Mesangial cell (primary cell): ENCODE data around the gene ZDHHC1. TPM values are rescaled to one million over a fixed set of nuclear protein-coding genes. Genes with fewer than 3 reads are reported as not detected.

Experiments used
- total RNA-seq: library from RNA; depleted of rRNA; stranded (reverse); fragments of >200 nt; gene quantifications from 2 replicates; pipeline ENCODE4 v1.2.3, GENCODE V29; 2015

ZDHHC1 gene
- 3.6 and 9.6 TPM in 2 replicates for total RNA-seq

DNA sequence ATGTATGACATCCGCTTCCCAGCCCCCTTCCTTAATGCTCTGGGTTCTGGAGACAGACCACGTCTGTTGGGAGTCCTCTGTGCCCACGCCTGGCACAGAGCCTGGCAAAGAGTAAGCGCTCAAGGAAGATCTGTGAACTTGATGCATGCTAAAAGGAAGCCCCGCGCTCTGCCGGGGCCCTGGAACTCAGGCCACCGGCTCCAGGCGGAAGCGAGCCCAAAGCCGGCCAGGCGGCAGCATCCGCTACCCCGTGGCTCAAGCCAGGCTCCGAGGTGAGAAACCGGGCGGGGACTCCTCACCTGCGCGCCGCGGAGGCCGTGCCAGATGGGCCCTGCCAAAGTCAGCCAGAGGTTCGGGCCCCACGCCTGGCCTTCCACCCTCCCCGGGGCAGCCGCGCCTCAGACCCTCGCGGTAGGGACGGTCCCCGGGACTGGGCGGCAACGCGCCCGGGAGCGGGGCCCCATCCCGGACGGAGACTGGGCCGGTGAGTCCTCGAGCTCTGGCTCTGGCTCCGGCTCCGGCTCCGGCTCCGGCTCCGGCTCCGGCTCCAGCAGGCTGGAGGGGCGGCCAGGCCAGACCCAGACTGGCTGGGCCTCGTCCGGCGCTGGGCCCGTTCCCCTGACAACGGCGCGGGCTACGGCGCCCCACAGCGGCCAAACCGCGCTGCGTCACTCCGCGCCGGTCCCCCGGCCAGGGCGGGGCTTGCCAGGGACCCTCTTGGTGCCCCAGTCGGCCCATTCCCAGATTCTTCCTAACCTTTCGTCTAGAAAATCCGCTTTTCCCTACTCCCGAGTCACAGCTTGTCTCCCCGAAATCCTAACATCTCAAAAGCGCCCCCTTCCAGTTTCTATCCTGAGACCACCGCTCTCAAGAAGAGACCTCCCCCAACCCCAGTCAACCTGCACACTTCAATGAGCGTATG, at the start of gene ZDHHC1:
TSS of gene ZDHHC1 (minus strand) at position 606 of the 922 bp plus-strand sequence. CDS start 8,702 bp downstream, outside the sequence.

GRCh38 chr16:67430977-67431774, 14.9 kb upstream of the ZDHHC1 start, which contains the start of gene HSD11B2:
Gene HSD11B2 (plus strand): TSS chr16:67431121. CDS start chr16:67431249, 128 bp downstream.

GRCh38 chr16:67393111-67393787, 23.0 kb downstream of the ZDHHC1 start, which contains the start of gene TPPP3:
Gene TPPP3 (minus strand): TSS chr16:67393498. CDS start chr16:67391111, 2,387 bp downstream.

Other genes starting within 250 kb of the ZDHHC1 start
- 27.7 and 30.3 TPM in 2 replicates for gene NOL3, start 245.9 kb downstream of the ZDHHC1 start, total RNA-seq
- 6.2 and 16.0 TPM in 2 replicates for gene MATCAP1, start 232.5 kb downstream of the ZDHHC1 start, total RNA-seq
- gene EXOC3L1, start 226.3 kb downstream of the ZDHHC1 start, total RNA-seq, result 0.13 TPM in 1 of 2 replicates, not detected in the other
- gene E2F4, start 224.3 kb downstream of the ZDHHC1 start, total RNA-seq, result 75.2 and 102 TPM in 2 replicates
- 0.49 and 2.3 TPM in 2 replicates for gene ELMO3, start 217.3 kb downstream of the ZDHHC1 start, total RNA-seq
- gene TMEM208, start 189.3 kb downstream of the ZDHHC1 start, total RNA-seq, result 44.3 and 45.6 TPM in 2 replicates
- 22.2 and 29.8 TPM in 2 replicates for gene FHOD1, start 169.0 kb downstream of the ZDHHC1 start, total RNA-seq
- 0.33 and 0.51 TPM in 2 replicates for gene SLC9A5, start 167.5 kb downstream of the ZDHHC1 start, total RNA-seq
- 8.8 and 16.4 TPM in 2 replicates for gene PLEKHG4, start 136.9 kb downstream of the ZDHHC1 start, total RNA-seq
- gene KCTD19, start 89.7 kb downstream of the ZDHHC1 start, total RNA-seq, result 0.16 and 0.38 TPM in 2 replicates
- gene LRRC36, start 89.7 kb downstream of the ZDHHC1 start, total RNA-seq, result 0.16 TPM in 1 of 2 replicates, not detected in the other
- 2.0 and 2.9 TPM in 2 replicates for gene TPPP3, start 23.0 kb downstream of the ZDHHC1 start, total RNA-seq
- gene HSD11B2, start 14.6 kb upstream of the ZDHHC1 start, total RNA-seq, result 0.38 and 0.98 TPM in 2 replicates
- gene ATP6V0D1, start 64.7 kb upstream of the ZDHHC1 start, total RNA-seq, result 125 and 135 TPM in 2 replicates
- gene AGRP, start 67.1 kb upstream of the ZDHHC1 start, total RNA-seq, result not detected in 2 replicates
- gene RIPOR1, start 112.4 kb upstream of the ZDHHC1 start, total RNA-seq, result 48.9 and 53.9 TPM in 2 replicates
- 20.2 and 24.1 TPM in 2 replicates for gene CTCF, start 146.0 kb upstream of the ZDHHC1 start, total RNA-seq
- 0.16 and 3.0 TPM in 2 replicates for gene CARMIL2, start 228.7 kb upstream of the ZDHHC1 start, total RNA-seq
- 34.0 and 53.0 TPM in 2 replicates for gene ACD, start 243.8 kb upstream of the ZDHHC1 start, total RNA-seq
- gene PARD6A, start 244.5 kb upstream of the ZDHHC1 start, total RNA-seq, result 5.5 and 9.0 TPM in 2 replicates